ENCODE data around the gene NR2C2.

- TF ChIP-seq CTCF (optimal IDR thresholded peaks at IDR 0.05 in 1 of 3, IDR thresholded peaks at IDR 0.05 in 1 of 3, conservative IDR thresholded peaks at IDR 0.05 in 1 of 3; ENCODE audit: extremely low read depth in 1 of 3, insufficient read depth in 2 of 3, low read length in 3 of 3) (no peak), EZH2 (IDR thresholded peaks at IDR 0.05; ENCODE audit: low read length) (no peak)
Measured at GRCh38 chr3:14923476-14923875, 23.9 kb upstream of the NR2C2 start.

Measured in keratinocyte (primary cell).